Measurements from ENCODE around the gene PRPF6. TPM values are rescaled to one million over a fixed set of nuclear protein-coding genes. Genes with fewer than 3 reads are reported as not detected.

Gene PRPF6
- total and polyA plus RNA-seq, 2 donors (not counting 3 experiments of a cell fraction or from before 2014, with no cell fraction given), result 35.3 to 67.4 TPM

- peak overlapping the region; percentile 26 for H3K4me2 ChIP-seq (ENCODE audit: insufficient read depth, low read length)
- no peaks in the 10 kb centered on the region for H3K9me1 ChIP-seq (replicated peaks; ENCODE audit: control insufficient read depth, extremely low read depth, insufficient read depth, low read length)
- H3K79me2 ChIP-seq (ENCODE audit: control insufficient read depth, insufficient read depth, low read length), result peaks cover 47% of the 10 kb centered on the region
- FAIRE-seq, result peak; percentile 56
- no TSS peak for BruUV-seq (replicated peaks)
- TF ChIP-seq MAX (IDR thresholded peaks at IDR 0.05; ENCODE audit: insufficient read depth, insufficient read length) (no peak), CTCF (IDR thresholded peaks at IDR 0.05; ENCODE audit: extremely low read depth in 1 of 2, insufficient read depth in 1 of 2, low read depth in 1 of 2, low read length in 2 of 2) (peak; percentile 27 to 50)
- intact Hi-C loops (cut with micrococcal nuclease), result loop anchor here (1.0 to 5.0 kb wide), 2 partner anchors 46 to 248 kb away; partner anchors contain the start of genes ARFRP1 and ZGPAT
- peak overlapping the region; percentile 82 for H3K9ac ChIP-seq (replicated peaks; ENCODE audit: extremely low read depth, insufficient read depth, low read length)
- ChIA-PET CTCF (interaction anchor here (1.0 to 1.5 kb wide), 4 partner anchors 13 to 418 kb away, joined by 3 to 9 read pairs (median 3); partner anchors contain the start of gene PTK6), POLR2A (no interaction called here)
- no peaks in the 10 kb centered on the region for H3K9me3 ChIP-seq (replicated peaks; ENCODE audit: control insufficient read depth, insufficient read depth, low read length)
- H3K4me3 ChIP-seq (replicated peaks in 1 of 3; ENCODE audit: insufficient read depth in 1 of 3, low read depth in 1 of 3, low read length in 3 of 3), result peak overlapping the region; percentile 29 to 78 (median 76)
- H3K36me3 ChIP-seq (ENCODE audit: control insufficient read depth in 2 of 2, extremely low read depth in 1 of 2, insufficient read depth in 2 of 2, low read length in 2 of 2), result peaks cover 0 to 9% of the 10 kb centered on the region in 2 experiments
- peak; percentile 37 for DNase-seq (ENCODE audit: low read depth, low spot score)
- H4K20me1 ChIP-seq (replicated peaks; ENCODE audit: control insufficient read depth, extremely low read depth, insufficient read depth, low read length), result no peaks in the 10 kb centered on the region
- dilution Hi-C loops (cut with MboI; ENCODE audit: extremely low pct_ligation_motif_present, low sequenced_read_pairs), result no loop called here
- no peaks in the 10 kb centered on the region for H3K27me3 ChIP-seq (ENCODE audit: control insufficient read depth in 2 of 2, insufficient read depth in 2 of 2, low read length in 2 of 2)
- H3K4me1 ChIP-seq (ENCODE audit: control insufficient read depth, extremely low read depth, insufficient read depth, low read length), result peaks cover 10% of the 10 kb centered on the region
- H3K27ac ChIP-seq (ENCODE audit: insufficient read depth, low read depth, low read length), result peak overlapping the region; percentile 10
- peak overlapping the region; percentile 83 for H2AFZ ChIP-seq (ENCODE audit: low read depth, low read length)
These were observed 25.6 kb upstream of the PRPF6 start for GRCh38 chr20:63955281-63955826.
